OCI-LY7 (cell line): ENCODE data around the gene MYH2.

ENCODE experiments used
- CTCF ChIP-seq: fragments of 200-600 bp; sonication (generic); conservative IDR thresholded peaks from 2 replicates; pipeline ENCODE4 v1.5.1; 2014; ENCODE audit warnings: mild to moderate bottlenecking, antibody characterized with exemption, low read length, moderate library complexity, mixed read lengths
- EZH2phosphoT487 ChIP-seq: fragments of 200-600 bp; sonication (generic); IDR thresholded peaks from 2 replicates; pipeline ENCODE4 v1.6.1; 2018; ENCODE audit warnings: low read depth, borderline replicate concordance, mild to moderate bottlenecking, mixed run types, antibody characterized with exemption, low read length, moderate library complexity, mixed read lengths

GRCh38 chr17:10516638-10517037 is 32.8 kb downstream of the MYH2 start:
- TF ChIP-seq CTCF (no peak), EZH2phosphoT487 (no peak)
